ENCODE results near the gene RMND1. TPM values are rescaled to one million over a fixed set of nuclear protein-coding genes. Genes with fewer than 3 reads are reported as not detected.

The RMND1 gene
- total and polyA plus RNA-seq, 2 experiments from 2014 or later, result 29.9 to 30.6 TPM

DNA sequence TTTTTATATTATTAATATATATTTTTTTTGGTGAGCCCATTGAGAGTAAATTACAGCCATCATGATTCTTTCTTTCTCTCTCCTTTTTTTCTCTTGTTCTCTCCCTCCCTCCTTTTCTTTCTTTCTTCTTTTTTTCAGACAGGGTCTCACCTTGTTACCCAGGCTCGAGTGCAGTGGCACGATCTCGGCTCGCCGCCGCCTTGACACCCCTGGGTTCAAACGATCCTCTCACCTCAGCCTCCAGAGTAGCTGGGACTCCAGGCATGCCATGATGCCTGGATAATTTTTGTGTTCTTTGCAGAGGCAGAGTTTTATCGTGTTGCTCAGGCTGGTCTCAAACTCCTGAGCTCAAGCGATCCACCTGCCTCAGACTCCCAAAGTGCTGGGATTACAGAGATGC, 43.5 kb upstream of the RMND1 start:
- no peaks in the 10 kb centered on the region for H3K27me3 ChIP-seq (replicated peaks; ENCODE audit: insufficient read depth)
- no peak for TF ChIP-seq EZH2phosphoT487 (IDR thresholded peaks at IDR 0.05; ENCODE audit: insufficient read depth, low read depth)
- TF ChIP-seq EZH2 (IDR thresholded peaks at IDR 0.05; ENCODE audit: insufficient read depth, poor library complexity, severe bottlenecking), result no peak
- in situ Hi-C loops (cut with MboI), result no loop called here

DNA sequence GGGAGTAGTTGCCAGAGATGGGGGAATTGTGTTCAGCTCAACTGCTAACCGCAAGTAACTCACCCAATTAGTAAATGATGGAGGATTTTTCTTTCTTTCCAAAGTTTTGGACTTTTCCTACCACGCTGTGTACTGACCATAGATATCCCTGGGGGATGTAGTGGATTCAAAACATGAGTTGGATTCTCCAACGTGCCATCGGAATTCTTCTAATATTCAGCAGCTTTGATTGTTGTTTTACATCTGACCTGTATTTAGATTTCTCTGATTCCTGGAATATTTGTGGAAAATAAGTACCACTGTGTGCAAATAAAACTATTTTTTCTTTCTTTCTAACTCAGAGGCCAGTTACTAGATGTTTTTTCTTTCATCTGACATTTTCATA, 43.0 kb upstream of the RMND1 start:
- no peak for DNase-seq
- WGBS, 2 experiments (ENCODE audit: low coverage in 1 of 2, low lambda C conversion rate in 2 of 2, missing lambda C conversion rate in 2 of 2), result 1 to 5% methylated on average over 4 of the region's 4 CpGs
- Histone ChIP-seq H3K27me3 (replicated peaks; ENCODE audit: insufficient read depth) (no peaks in the 10 kb centered on the region), H3K27ac (no peak overlapping the region), H3K79me2 (ENCODE audit: insufficient read depth) (no peaks in the 10 kb centered on the region), H2AFZ (peak overlapping the region; percentile 85), H4K20me1 (ENCODE audit: insufficient read depth) (no peaks in the 10 kb centered on the region), H3F3A (ENCODE audit: insufficient read depth) (no peaks in the 10 kb centered on the region), H3K4me2 (ENCODE audit: unreplicated experiment) (peak overlapping the region; percentile 85), H3K9ac (peak overlapping the region; percentile 89), H3K9me2 (ENCODE audit: insufficient read depth) (no peaks in the 10 kb centered on the region), H3K9me3 (ENCODE audit: low read depth) (no peaks in the 10 kb centered on the region), H3K4me3 (peak overlapping the region; percentile 77), H3K36me3 (ENCODE audit: low read depth) (no peaks in the 10 kb centered on the region), H3K4me1 (ENCODE audit: insufficient read depth) (no peaks in the 10 kb centered on the region; the same call in 1 of the 2 replicates)
- TF ChIP-seq EZH2 (IDR thresholded peaks at IDR 0.05; ENCODE audit: insufficient read depth, poor library complexity, severe bottlenecking) (no peak), EZH2phosphoT487 (IDR thresholded peaks at IDR 0.05; ENCODE audit: insufficient read depth, low read depth) (no peak)
- in situ Hi-C loops (cut with MboI), result no loop called here

More for the DNA sequence above, 43.5 kb upstream of the RMND1 start:
- Histone ChIP-seq H3K9me3 (ENCODE audit: low read depth) (no peaks in the 10 kb centered on the region), H3K4me1 (ENCODE audit: insufficient read depth) (no peaks in the 10 kb centered on the region; the same call in 1 of the 2 replicates), H3K4me2 (ENCODE audit: unreplicated experiment) (no peak overlapping the region), H3F3A (ENCODE audit: insufficient read depth) (no peaks in the 10 kb centered on the region), H4K20me1 (ENCODE audit: insufficient read depth) (no peaks in the 10 kb centered on the region), H3K36me3 (ENCODE audit: low read depth) (no peaks in the 10 kb centered on the region), H2AFZ (no peak overlapping the region), H3K27ac (no peak overlapping the region), H3K9me2 (ENCODE audit: insufficient read depth) (no peaks in the 10 kb centered on the region), H3K4me3 (no peak overlapping the region), H3K79me2 (ENCODE audit: insufficient read depth) (no peaks in the 10 kb centered on the region), H3K9ac (no peak overlapping the region)
- WGBS, 2 experiments (ENCODE audit: low coverage in 1 of 2, low lambda C conversion rate in 2 of 2, missing lambda C conversion rate in 2 of 2), result 93% methylated on average over 9 of the region's 9 CpGs
- DNase-seq, result no peak

DNA sequence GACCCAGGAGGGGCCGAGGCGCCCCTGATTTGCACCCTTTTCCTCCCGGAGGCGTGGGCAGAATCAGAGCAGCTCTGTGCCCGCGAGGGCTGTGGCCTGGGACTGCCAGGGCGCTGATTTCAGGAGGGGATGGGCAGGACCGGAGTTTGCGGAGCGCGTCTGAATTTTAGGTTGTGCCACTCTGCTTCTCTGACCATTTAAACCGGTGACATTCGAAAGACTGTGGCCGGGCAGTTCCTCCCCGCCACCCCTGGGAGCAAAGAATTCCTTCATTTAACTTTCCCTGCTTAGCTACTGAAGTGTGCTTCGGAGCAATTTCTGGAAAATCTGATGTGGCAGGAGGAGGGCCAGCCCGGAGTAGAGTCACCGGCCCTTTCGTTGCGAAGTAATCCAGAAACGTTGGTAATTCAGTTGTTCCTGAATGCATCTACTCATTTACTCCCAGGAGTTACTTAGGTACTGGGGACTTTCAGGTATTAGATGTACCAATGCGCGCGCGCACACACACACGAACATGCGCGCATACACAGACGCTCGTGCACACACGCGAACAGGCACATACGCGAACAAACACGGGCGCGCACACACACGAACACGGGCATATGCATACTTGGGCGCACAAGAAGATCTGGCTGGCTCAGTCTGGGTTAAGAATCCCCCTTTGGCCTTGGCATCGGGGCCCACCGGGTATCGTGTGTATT, 42.5 kb upstream of the RMND1 start:
- Histone ChIP-seq H3K4me1 (ENCODE audit: insufficient read depth) (no peaks in the 10 kb centered on the region; the same call in 1 of the 2 replicates), H3F3A (ENCODE audit: insufficient read depth) (no peaks in the 10 kb centered on the region), H3K27me3 (replicated peaks; ENCODE audit: insufficient read depth) (no peaks in the 10 kb centered on the region), H3K36me3 (ENCODE audit: low read depth) (no peaks in the 10 kb centered on the region), H2AFZ (peak overlapping the region; percentile 85), H3K79me2 (ENCODE audit: insufficient read depth) (no peaks in the 10 kb centered on the region), H3K4me3 (peak overlapping the region; percentile 77), H3K9me3 (ENCODE audit: low read depth) (no peaks in the 10 kb centered on the region), H4K20me1 (ENCODE audit: insufficient read depth) (no peaks in the 10 kb centered on the region), H3K9ac (peak overlapping the region; percentile 89), H3K9me2 (ENCODE audit: insufficient read depth) (no peaks in the 10 kb centered on the region), H3K4me2 (ENCODE audit: unreplicated experiment) (peak overlapping the region; percentile 85), H3K27ac (peak overlapping the region; percentile 17)
- no peak for TF ChIP-seq EZH2 (IDR thresholded peaks at IDR 0.05; ENCODE audit: insufficient read depth, poor library complexity, severe bottlenecking)
- no peak for TF ChIP-seq EZH2phosphoT487 (IDR thresholded peaks at IDR 0.05; ENCODE audit: insufficient read depth, low read depth)
- DNase-seq, result peak; percentile 77
- in situ Hi-C loops (cut with MboI), result no loop called here
- 1% methylated on average over 43 of the region's 43 CpGs for WGBS, 2 experiments (ENCODE audit: low coverage in 1 of 2, low lambda C conversion rate in 2 of 2, missing lambda C conversion rate in 2 of 2)

DNA sequence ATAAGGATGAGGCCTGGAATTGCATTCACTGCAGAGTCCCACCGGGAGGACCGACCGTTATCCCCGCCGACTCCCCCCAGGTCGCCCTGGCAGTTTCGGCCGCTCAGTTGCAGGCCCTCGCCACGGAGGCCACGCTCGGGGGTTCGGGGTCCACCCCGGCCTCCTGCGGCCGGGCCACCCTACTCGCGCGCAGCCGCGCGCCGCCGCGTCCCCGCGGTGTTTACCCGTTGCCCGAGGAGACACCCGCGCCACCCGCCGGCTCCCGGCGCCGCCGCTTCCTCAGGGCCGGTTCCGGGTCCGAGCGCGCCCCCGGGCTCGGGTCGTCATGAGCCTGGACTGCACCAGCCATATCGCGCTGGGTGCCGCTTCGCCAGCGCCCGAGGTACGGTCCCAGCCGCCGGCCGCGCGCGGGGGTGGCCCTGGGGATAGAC, 41.9 kb upstream of the RMND1 start, which contains the start of gene CCDC170:
TSS of gene CCDC170 (plus strand) at position 214 of the 431 bp plus-strand sequence. CDS start at position 326, 112 bp downstream.
- Histone ChIP-seq H3K36me3 (ENCODE audit: low read depth) (no peaks in the 10 kb centered on the region), H4K20me1 (ENCODE audit: insufficient read depth) (no peaks in the 10 kb centered on the region), H2AFZ (peak within 1 kb of the TSS; percentile 85), H3K4me2 (ENCODE audit: unreplicated experiment) (peak within 1 kb of the TSS; percentile 85), H3K4me3 (peak within 1 kb of the TSS; percentile 77), H3F3A (ENCODE audit: insufficient read depth) (no peaks in the 10 kb centered on the region), H3K27me3 (replicated peaks; ENCODE audit: insufficient read depth) (no peaks in the 10 kb centered on the region), H3K79me2 (ENCODE audit: insufficient read depth) (no peaks in the 10 kb centered on the region), H3K9me2 (ENCODE audit: insufficient read depth) (no peaks in the 10 kb centered on the region), H3K9me3 (ENCODE audit: low read depth) (no peaks in the 10 kb centered on the region), H3K4me1 (ENCODE audit: insufficient read depth) (no peaks in the 10 kb centered on the region; the same call in 1 of the 2 replicates), H3K9ac (peak within 1 kb of the TSS; percentile 89), H3K27ac (peak within 1 kb of the TSS; percentile 17)
- in situ Hi-C loops (cut with MboI), result no loop called here
- TF ChIP-seq EZH2 (IDR thresholded peaks at IDR 0.05; ENCODE audit: insufficient read depth, poor library complexity, severe bottlenecking) (no peak), EZH2phosphoT487 (IDR thresholded peaks at IDR 0.05; ENCODE audit: insufficient read depth, low read depth) (no peak)
- 1% methylated on average over 34 to 37 of the region's 58 CpGs for WGBS, 2 experiments (ENCODE audit: low coverage in 1 of 2, low lambda C conversion rate in 2 of 2, missing lambda C conversion rate in 2 of 2)
- DNase-seq, result peak; percentile 63
